Thymus (tissue), 14 donors: ENCODE results near the gene OVAAL. TPM values are rescaled to one million over a fixed set of nuclear protein-coding genes. Genes with fewer than 3 reads are reported as not detected.

Experiments
- DNase-seq, 9 donors: peaks; one replicate each; pipeline ENCODE4 v3.0.0-alpha.2; 2013; ENCODE audit warnings: low spot score in 9 of 9, low read depth in 6 of 9, missing footprints in 1 of 9
- H3K27ac ChIP-seq, 2 donors: one replicate each; pipeline ENCODE4 v1.5.1; 2013; ENCODE audit warnings: control low read depth in 1 of 2, low read depth in 1 of 2, low read length in 1 of 2, mild to moderate bottlenecking in 1 of 2, moderate library complexity in 1 of 2
- H3K27me3 ChIP-seq, 2 donors: one replicate each; pipeline ENCODE4 v1.5.1; 2013; ENCODE audit warnings: low read length in 1 of 2; ENCODE audit not compliant: control insufficient read depth in 2 of 2, insufficient read depth in 1 of 2
- H3K36me3 ChIP-seq, 2 donors: one replicate each; pipeline ENCODE4 v1.5.1; 2013; ENCODE audit warnings: low read length in 1 of 2, mild to moderate bottlenecking in 1 of 2, moderate library complexity in 1 of 2; ENCODE audit not compliant: control insufficient read depth in 2 of 2, insufficient read depth in 2 of 2
- H3K4me1 ChIP-seq, 2 donors: one replicate each; pipeline ENCODE4 v1.5.1; 2013; ENCODE audit warnings: low read length in 2 of 2; ENCODE audit not compliant: control insufficient read depth in 2 of 2, insufficient read depth in 2 of 2
- H3K4me3 ChIP-seq, 2 donors: one replicate each; pipeline ENCODE4 v1.5.1; 2013; ENCODE audit warnings: low read length in 2 of 2, control low read depth in 1 of 2, mild to moderate bottlenecking in 1 of 2
- H3K9me3 ChIP-seq, 2 donors: one replicate each; pipeline ENCODE4 v1.5.1; 2013; ENCODE audit warnings: low read length in 1 of 2, mild to moderate bottlenecking in 1 of 2; ENCODE audit not compliant: control insufficient read depth in 2 of 2, insufficient read depth in 1 of 2
- WGBS: extraction: QIAGEN DNeasy Blood & Tissue Kit; methylation state at CpG from one replicate; pipeline ENCODE4 v1.1.7; 2013; 5-methylcytosine and 5-hydroxymethylcytosine counted together
- long read RNA-seq, 10 donors: transcript quantifications; one replicate each; lab custom pipeline, GENCODE V29; 2026
- polyA plus RNA-seq: library from polyadenylated mRNA; stranded (reverse); fragments of 200-250 nt; gene quantifications from one replicate; pipeline ENCODE4 v1.2.3, GENCODE V29; 2013
- total RNA-seq: library from RNA; stranded (reverse); fragments of 120-200 nt; gene quantifications from one replicate; pipeline ENCODE4 v1.2.4, GENCODE V29; 2013
- donor health status: healthy.

The OVAAL gene
- 0.05 TPM for total RNA-seq
- 0.14 TPM for polyA plus RNA-seq
- long read RNA-seq, donor 1 = 0 reads
- long read RNA-seq, donor 2 = 0 reads
- long read RNA-seq, donor 3 = 0 reads
- long read RNA-seq, donor 4 = 0 reads
- long read RNA-seq, donor 5 = 0 reads
- long read RNA-seq, donor 6 = 0 reads
- long read RNA-seq, donor 7 = 0 reads
- long read RNA-seq, donor 8 = 0 reads
- long read RNA-seq, donor 9 = 0 reads
- long read RNA-seq, donor 10 = 0 reads

DNA sequence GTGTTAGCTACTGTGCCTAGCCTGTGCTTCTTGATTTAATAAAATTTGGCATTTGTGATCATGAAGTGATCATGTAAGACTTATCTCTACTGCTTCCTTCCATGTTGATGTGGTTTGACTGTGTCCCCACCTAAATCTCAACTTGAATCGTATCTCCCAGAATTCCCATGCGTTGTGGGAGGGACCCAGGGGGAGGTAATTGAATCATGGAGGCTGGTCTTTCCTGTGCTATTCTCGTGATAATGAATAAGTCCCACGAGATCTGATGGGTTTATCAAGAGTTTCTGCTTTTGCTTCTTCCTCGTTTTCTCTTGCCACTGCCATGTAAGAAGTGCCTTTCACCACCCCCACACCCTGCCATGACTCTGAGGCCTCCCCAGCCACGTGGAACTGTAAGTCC, at the start of gene OVAAL:
Gene OVAAL (plus strand): TSS at position 301 of the 400 bp plus-strand sequence.
- DNase-seq = no peak
- H3K27me3 ChIP-seq = no peaks in the 10 kb centered on the region
- WGBS = 92% methylated on average over 6 of the region's 6 CpGs

DNA sequence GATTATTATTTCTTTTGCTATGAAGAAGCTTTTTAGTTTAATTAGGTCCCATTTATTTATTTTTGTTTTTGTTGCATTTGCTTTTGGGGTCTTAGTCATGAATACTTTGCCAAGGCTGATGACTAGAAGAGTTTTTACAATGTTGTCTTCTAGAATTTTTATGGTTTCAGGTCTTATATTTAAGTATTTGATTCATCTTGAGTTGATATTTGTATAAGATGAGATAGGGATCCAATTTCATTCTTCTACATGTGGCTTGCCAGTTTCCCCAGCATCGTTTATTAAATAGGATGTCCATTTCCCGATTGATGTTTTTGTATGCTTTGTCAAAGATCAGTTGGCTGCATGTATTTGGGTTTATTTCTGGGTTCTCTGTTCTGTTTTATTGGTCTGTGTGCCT, 47.9 kb upstream of the OVAAL start:
- 96% methylated on average over 2 of the region's 2 CpGs for WGBS
- no peak for DNase-seq
- Histone ChIP-seq H3K36me3 (no peaks in the 10 kb centered on the region), H3K27ac (no peak overlapping the region), H3K4me1 (no peaks in the 10 kb centered on the region), H3K27me3 (no peaks in the 10 kb centered on the region), H3K4me3 (no peak overlapping the region), H3K9me3 (peaks cover 0 to 7% of the 10 kb centered on the region in 2 donors)

More for the DNA sequence above, at the start of gene OVAAL:
- no peak within 1 kb of the TSS for H3K27ac ChIP-seq
- no peak within 1 kb of the TSS for H3K4me3 ChIP-seq
- H3K36me3 ChIP-seq = no peaks in the 10 kb centered on the region
- no peaks in the 10 kb centered on the region for H3K4me1 ChIP-seq
- no peaks in the 10 kb centered on the region for H3K9me3 ChIP-seq

DNA sequence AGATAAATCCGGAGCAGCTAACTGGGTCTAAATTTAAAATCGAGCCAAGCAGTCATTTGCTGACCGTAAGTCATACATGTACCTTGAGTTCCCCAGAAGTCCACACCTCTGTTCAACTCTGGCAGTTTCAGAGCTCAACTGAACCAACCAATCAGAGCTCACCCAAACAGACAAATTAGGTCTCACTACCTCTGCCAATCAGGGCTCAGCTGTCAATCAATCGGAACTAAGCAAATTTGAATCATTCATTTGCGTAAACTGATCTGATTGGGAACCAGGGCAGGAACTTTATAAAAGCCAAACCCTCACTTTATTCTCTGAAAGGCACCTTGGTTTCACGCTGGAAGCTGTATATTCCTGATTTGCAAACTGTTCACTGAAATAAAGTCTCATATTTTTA, 45.2 kb upstream of the OVAAL start:
- Histone ChIP-seq H3K4me3 (no peak overlapping the region), H3K27ac (no peak overlapping the region), H3K4me1 (no peaks in the 10 kb centered on the region), H3K27me3 (no peaks in the 10 kb centered on the region), H3K9me3 (peaks cover 0 to 6% of the 10 kb centered on the region in 2 donors), H3K36me3 (no peaks in the 10 kb centered on the region)
- no peak for DNase-seq
- WGBS = 98% methylated on average over 6 of the region's 6 CpGs

DNA sequence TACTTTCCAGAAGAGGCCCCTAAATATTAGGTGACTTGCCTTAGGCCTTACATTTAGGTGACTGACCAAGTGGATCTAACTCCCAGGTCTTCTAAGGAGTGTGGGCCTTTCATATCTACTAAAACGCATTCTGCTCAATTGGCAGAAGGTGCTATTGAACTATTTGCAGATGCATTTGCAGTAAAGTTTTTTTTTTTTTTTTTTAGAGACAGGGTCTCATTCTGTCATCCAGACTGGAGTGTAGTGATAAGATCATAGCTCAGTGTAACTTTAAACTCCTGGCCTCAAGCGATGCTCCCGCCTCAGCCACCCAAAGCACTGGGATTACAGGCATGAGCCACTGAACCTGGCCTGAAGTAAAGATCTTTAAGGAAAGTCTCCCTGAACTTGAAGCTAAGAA, 43.4 kb upstream of the OVAAL start:
- Histone ChIP-seq H3K27ac (no peak overlapping the region), H3K27me3 (no peaks in the 10 kb centered on the region), H3K4me3 (no peak overlapping the region), H3K4me1 (no peaks in the 10 kb centered on the region), H3K9me3 (no peaks in the 10 kb centered on the region), H3K36me3 (no peaks in the 10 kb centered on the region)
- no peak for DNase-seq
- 63% methylated on average over 3 of the region's 3 CpGs for WGBS

DNA sequence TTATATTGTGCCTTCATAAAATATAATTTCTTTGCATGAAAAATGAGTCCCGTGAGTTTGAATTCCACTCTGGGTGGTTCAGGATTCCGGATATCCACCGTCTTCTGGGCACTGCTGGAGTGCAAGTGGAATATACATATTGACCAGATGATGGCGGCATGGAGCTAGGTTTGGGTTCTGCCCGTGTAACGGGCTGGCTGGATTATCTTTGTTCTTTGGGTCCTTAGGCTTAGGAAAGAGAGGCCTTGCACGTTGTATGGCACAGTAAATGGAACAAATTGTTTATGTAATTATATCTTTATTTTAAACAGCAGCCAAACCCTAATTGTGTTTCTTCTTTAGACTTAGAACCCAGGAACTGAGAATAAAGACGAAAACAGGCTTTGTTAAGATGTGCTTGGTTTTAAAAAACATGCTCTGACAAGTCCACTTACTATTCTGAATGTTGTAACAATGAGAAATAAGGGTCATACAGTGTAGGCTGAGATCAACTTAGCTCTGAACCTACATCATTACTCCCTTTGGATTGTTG, 42.8 kb upstream of the OVAAL start:
- 22% methylated on average over 8 of the region's 8 CpGs for WGBS
- Histone ChIP-seq H3K27ac (no peak overlapping the region), H3K27me3 (no peaks in the 10 kb centered on the region), H3K4me3 (no peak overlapping the region), H3K4me1 (no peaks in the 10 kb centered on the region), H3K36me3 (no peaks in the 10 kb centered on the region), H3K9me3 (no peaks in the 10 kb centered on the region)
- DNase-seq = peak; percentile 37 to 80 (median 64)

DNA sequence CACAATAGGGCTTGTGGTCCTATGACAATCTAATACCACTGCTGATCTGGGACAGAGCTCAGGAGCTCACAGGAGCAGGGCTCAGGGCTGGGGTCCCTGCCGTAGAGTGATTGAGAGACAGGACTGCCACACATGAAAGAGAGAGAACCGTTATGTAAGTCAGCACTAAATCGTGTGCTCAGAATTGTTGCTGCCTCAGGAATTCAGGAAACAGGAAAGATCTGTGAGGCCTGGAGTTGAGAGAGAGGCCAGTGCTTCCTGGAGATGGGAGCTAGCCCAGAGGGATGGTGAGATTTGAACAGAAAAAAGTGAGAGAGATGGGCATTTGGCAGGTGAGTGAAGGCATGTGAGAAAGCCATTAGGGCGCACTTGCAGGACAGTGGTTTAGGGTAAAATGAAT, 38.9 kb upstream of the OVAAL start:
- no peak for DNase-seq
- Histone ChIP-seq H3K4me1 (peaks cover 0 to 2% of the 10 kb centered on the region in 2 donors), H3K36me3 (no peaks in the 10 kb centered on the region), H3K27me3 (no peaks in the 10 kb centered on the region), H3K4me3 (no peak overlapping the region), H3K9me3 (no peaks in the 10 kb centered on the region), H3K27ac (no peak overlapping the region)
- 60% methylated on average over 4 of the region's 4 CpGs for WGBS

DNA sequence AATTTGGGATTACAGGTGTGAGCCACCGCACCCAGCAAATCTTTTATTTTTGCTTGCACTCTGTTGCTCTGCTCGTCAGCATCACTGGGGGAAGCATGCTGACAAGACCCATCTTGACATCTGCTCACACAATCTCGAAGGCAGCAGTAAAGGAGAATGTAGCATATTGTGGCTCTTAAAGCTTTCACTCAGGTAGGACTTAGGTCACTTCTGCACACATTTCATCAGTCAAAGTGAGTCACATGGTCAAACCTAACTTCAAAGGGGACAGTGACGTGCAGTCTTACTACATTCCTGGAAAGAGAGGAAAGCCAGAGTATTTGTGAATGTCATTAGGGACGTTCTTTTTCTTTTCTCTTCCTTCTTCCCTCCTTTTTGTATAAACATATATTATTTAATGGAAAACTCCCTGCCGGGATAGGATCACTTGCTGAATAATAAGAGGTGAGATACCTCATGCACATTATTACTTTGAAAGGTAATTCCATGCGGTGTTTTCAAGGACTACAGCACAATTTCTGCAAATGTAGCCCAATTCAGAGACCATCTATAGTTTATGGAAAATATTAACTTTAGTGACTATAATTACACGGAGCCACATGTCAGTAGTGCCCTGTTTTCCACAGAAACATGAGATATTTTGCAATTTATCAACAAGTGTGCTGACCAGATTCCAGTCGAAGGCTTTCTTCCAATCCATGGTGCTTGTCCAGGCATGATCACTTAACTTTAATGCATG, 37.1 kb upstream of the OVAAL start:
- Histone ChIP-seq H3K4me3 (no peak overlapping the region), H3K27ac (peak overlapping the region in 1 of 2 donors; percentile 55), H3K27me3 (no peaks in the 10 kb centered on the region), H3K9me3 (no peaks in the 10 kb centered on the region), H3K4me1 (peaks cover 0 to 8% of the 10 kb centered on the region in 2 donors), H3K36me3 (no peaks in the 10 kb centered on the region)
- WGBS = 75% methylated on average over 9 of the region's 9 CpGs
- DNase-seq = no peak

DNA sequence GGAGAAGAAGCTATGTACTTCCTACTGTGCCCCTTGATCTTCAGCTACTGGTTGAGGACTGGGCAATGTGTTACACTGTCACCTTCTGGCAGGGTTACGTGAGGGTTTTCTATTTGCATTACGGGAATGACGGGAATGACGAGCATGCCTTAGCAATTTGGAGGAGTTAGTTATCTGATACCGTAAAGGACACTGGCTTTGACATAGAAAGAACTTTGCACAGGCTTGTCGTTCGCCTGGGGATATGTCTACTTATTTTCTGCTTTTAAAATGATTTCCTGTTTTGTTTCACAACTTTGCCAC, 36.6 kb upstream of the OVAAL start:
- 94% methylated on average over 7 of the region's 7 CpGs for WGBS
- no peaks in the 10 kb centered on the region for H3K36me3 ChIP-seq
- peak overlapping the region in 1 of 2 donors; percentile 55 for H3K27ac ChIP-seq
- peak in 1 of 9 donors; percentile 10 for DNase-seq
- H3K27me3 ChIP-seq = no peaks in the 10 kb centered on the region
- H3K4me3 ChIP-seq = no peak overlapping the region
- no peaks in the 10 kb centered on the region for H3K9me3 ChIP-seq
- H3K4me1 ChIP-seq = peaks cover 0 to 8% of the 10 kb centered on the region in 2 donors

DNA sequence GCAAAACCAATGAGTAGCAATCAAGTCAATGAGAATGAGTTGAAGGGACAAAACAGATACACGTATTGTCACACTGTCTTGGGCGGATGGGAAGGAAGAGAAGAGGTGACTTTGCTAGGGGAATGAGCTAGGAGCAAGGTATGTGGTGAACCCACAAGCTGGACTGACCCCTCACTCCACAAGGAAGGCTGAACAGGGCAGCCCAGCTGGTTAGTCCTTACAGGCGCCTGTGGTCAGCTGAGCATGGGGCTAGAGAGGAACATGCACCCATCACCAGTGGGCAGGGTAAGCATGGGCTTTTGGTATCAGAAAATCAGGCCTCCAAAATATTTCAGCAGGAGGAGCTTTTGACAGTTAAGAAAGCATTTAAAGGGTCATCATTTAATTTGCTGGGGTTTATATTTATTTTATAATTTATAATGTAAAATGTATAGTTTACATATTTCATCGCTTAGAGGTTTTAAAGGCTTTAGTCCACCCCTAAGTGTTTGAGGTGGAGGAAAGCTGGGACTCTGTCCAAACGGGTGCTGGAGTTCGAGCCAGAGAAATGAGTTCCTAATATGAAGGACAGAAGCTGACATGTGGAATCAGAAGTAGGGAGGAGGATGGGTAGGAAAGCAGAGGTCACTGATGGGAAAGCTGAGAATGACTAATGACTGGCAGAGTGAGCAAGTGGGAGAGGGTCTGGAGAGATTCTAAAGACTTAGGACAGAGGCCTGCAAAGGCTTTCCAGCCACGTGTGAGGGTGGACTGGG, 34.4 kb upstream of the OVAAL start:
- Histone ChIP-seq H3K4me1 (peaks cover 0 to 8% of the 10 kb centered on the region in 2 donors), H3K27me3 (no peaks in the 10 kb centered on the region), H3K9me3 (no peaks in the 10 kb centered on the region), H3K4me3 (no peak overlapping the region), H3K27ac (no peak overlapping the region), H3K36me3 (no peaks in the 10 kb centered on the region)
- no peak for DNase-seq
- WGBS = 94% methylated on average over 7 of the region's 7 CpGs
